Nucleus accumbens (tissue), 56 donors: ENCODE data around the gene ALG14.
"Not testable (repeated sequence)": the region's sequence is repeated elsewhere in the genome, so short reads cannot be mapped to it uniquely, and the experiment has no call there.

ENCODE experiments used
- DNase-seq, 56 donors: peaks; one replicate each; lab custom pipeline; 2025; lab: John Stamatoyannopoulos, UW

The ALG14 gene

GRCh38 chr1:95015076-95015475, 57.7 kb downstream of the ALG14 start:
- DNase-seq, result no peak

GRCh38 chr1:95013950-95014574, 58.7 kb downstream of the ALG14 start:
- DNase-seq, result no peak

GRCh38 chr1:95012389-95012788, 60.4 kb downstream of the ALG14 start:
- DNase-seq, result no peak

GRCh38 chr1:95010158-95010557, 62.6 kb downstream of the ALG14 start:
- no peak for DNase-seq

- no peak for DNase-seq
Observed at GRCh38 chr1:95007687-95008086, 65.1 kb downstream of the ALG14 start.

GRCh38 chr1:95006681-95007080, 66.1 kb downstream of the ALG14 start:
- no peak for DNase-seq

- DNase-seq, result no peak
Observed at GRCh38 chr1:95005584-95005983, 67.2 kb downstream of the ALG14 start.

- no peak for DNase-seq
Observed at GRCh38 chr1:95004013-95004412, 68.7 kb downstream of the ALG14 start.

GRCh38 chr1:95003433-95003738, 69.4 kb downstream of the ALG14 start:
- DNase-seq, result no peak

GRCh38 chr1:95002540-95003432, 70.0 kb downstream of the ALG14 start:
- DNase-seq, result peak in 1 of 56 donors; percentile 33

GRCh38 chr1:95002164-95002539, 70.6 kb downstream of the ALG14 start:
- DNase-seq, result peak in 4 of 56 donors; percentile 1 to 4 (median 2)

GRCh38 chr1:94999456-95000131, 73.2 kb downstream of the ALG14 start:
- no peak for DNase-seq

- DNase-seq, result no peak
Observed at GRCh38 chr1:94998748-94999147, 74.0 kb downstream of the ALG14 start.

GRCh38 chr1:94998114-94998513, 74.6 kb downstream of the ALG14 start:
- DNase-seq, result no peak

GRCh38 chr1:94995536-94995935, 77.2 kb downstream of the ALG14 start:
- not testable (repeated sequence) for DNase-seq

- no peak for DNase-seq
Observed at GRCh38 chr1:94994805-94995204, 77.9 kb downstream of the ALG14 start.

GRCh38 chr1:94993931-94994645, 78.7 kb downstream of the ALG14 start:
- no peak for DNase-seq

- no peak for DNase-seq
Observed at GRCh38 chr1:94992863-94993563, 79.7 kb downstream of the ALG14 start.

GRCh38 chr1:94992161-94992560, 80.6 kb downstream of the ALG14 start:
- no peak for DNase-seq

- no peak for DNase-seq
Observed at GRCh38 chr1:94989911-94990473, 82.8 kb downstream of the ALG14 start.
